ENCODE results near the gene PKNOX2. TPM values are rescaled to one million over a fixed set of nuclear protein-coding genes. Genes with fewer than 3 reads are reported as not detected.

Gene PKNOX2
- total RNA-seq, 2 donors from 2014 or later: 4.0 to 6.9 TPM

- Mint-ChIP-seq H3K27me3 (ENCODE audit: insufficient read depth) (peaks cover 30% of the 10 kb centered on the region), H3K36me3 (ENCODE audit: low read depth) (no peaks in the 10 kb centered on the region), H3K4me1 (peaks cover 9% of the 10 kb centered on the region), H3K27ac (no peak overlapping the region), H3K9me3 (peaks cover 1% of the 10 kb centered on the region), H3K4me3 (no peak overlapping the region)
- Histone ChIP-seq H3K9ac (ENCODE audit: extremely low read depth, low read length, poor library complexity, severe bottlenecking) (no peak overlapping the region), H3K36me3 (ENCODE audit: control insufficient read depth, insufficient read depth, low read length) (no peaks in the 10 kb centered on the region), H3K27me3 (ENCODE audit: control insufficient read depth, insufficient read depth, low read length, poor library complexity, severe bottlenecking) (no peaks in the 10 kb centered on the region), H3K9me3 (ENCODE audit: control insufficient read depth, low read length) (no peaks in the 10 kb centered on the region), H3K4me1 (ENCODE audit: control insufficient read depth, insufficient read depth, low read length) (no peaks in the 10 kb centered on the region), H3K4me3 (ENCODE audit: low read length) (no peak overlapping the region), H3K27ac (ENCODE audit: low read depth, low read length) (no peak overlapping the region)
- no peak for DNase-seq
- no peak for TF ChIP-seq CTCF (conservative IDR thresholded peaks at IDR 0.05)
Measured at GRCh38 chr11:125148011-125148410, 16.5 kb upstream of the PKNOX2 start.

GRCh38 chr11:125148743-125149142 is 15.8 kb upstream of the PKNOX2 start:
- H3K27me3 ChIP-seq (ENCODE audit: control insufficient read depth, insufficient read depth, low read length, poor library complexity, severe bottlenecking): no peaks in the 10 kb centered on the region
- peaks cover 27% of the 10 kb centered on the region for H3K27me3 Mint-ChIP-seq (ENCODE audit: insufficient read depth)
- H3K36me3 ChIP-seq (ENCODE audit: control insufficient read depth, insufficient read depth, low read length): no peaks in the 10 kb centered on the region

GRCh38 chr11:125153837-125154236 is 10.7 kb upstream of the PKNOX2 start:
- no peak overlapping the region for H3K4me3 ChIP-seq (ENCODE audit: low read length)
- no peaks in the 10 kb centered on the region for H3K9me3 ChIP-seq (ENCODE audit: control insufficient read depth, low read length)
- Mint-ChIP-seq H3K4me1 (no peaks in the 10 kb centered on the region), H3K4me3 (no peak overlapping the region), H3K36me3 (ENCODE audit: low read depth) (no peaks in the 10 kb centered on the region), H3K9me3 (no peaks in the 10 kb centered on the region), H3K27me3 (ENCODE audit: insufficient read depth) (peaks cover 19% of the 10 kb centered on the region), H3K27ac (no peak overlapping the region)
- H3K36me3 ChIP-seq (ENCODE audit: control insufficient read depth, insufficient read depth, low read length): no peaks in the 10 kb centered on the region
- H3K27ac ChIP-seq (ENCODE audit: low read depth, low read length): peak overlapping the region; percentile 3
- peak; percentile 23 for DNase-seq
- no peaks in the 10 kb centered on the region for H3K4me1 ChIP-seq (ENCODE audit: control insufficient read depth, insufficient read depth, low read length)
- H3K27me3 ChIP-seq (ENCODE audit: control insufficient read depth, insufficient read depth, low read length, poor library complexity, severe bottlenecking): no peaks in the 10 kb centered on the region
- H3K9ac ChIP-seq (ENCODE audit: extremely low read depth, low read length, poor library complexity, severe bottlenecking): no peak overlapping the region
- 89 to 100% methylated on average over 2 of the region's 2 CpGs for WGBS, 2 experiments (ENCODE audit: insufficient coverage in 1 of 2, insufficient read length in 1 of 2)
- no peak for TF ChIP-seq CTCF (conservative IDR thresholded peaks at IDR 0.05)

More at GRCh38 chr11:125148743-125149142, 15.8 kb upstream of the PKNOX2 start:
- Histone ChIP-seq H3K9ac (ENCODE audit: extremely low read depth, low read length, poor library complexity, severe bottlenecking) (no peak overlapping the region), H3K4me1 (ENCODE audit: control insufficient read depth, insufficient read depth, low read length) (no peaks in the 10 kb centered on the region), H3K27ac (ENCODE audit: low read depth, low read length) (no peak overlapping the region), H3K9me3 (ENCODE audit: control insufficient read depth, low read length) (no peaks in the 10 kb centered on the region), H3K4me3 (ENCODE audit: low read length) (no peak overlapping the region)
- WGBS, 2 experiments (ENCODE audit: insufficient coverage in 1 of 2, insufficient read length in 1 of 2): 90 to 97% methylated on average over 5 of the region's 5 CpGs
- Mint-ChIP-seq H3K4me3 (no peak overlapping the region), H3K36me3 (ENCODE audit: low read depth) (no peaks in the 10 kb centered on the region), H3K27ac (no peak overlapping the region), H3K9me3 (peaks cover 1% of the 10 kb centered on the region), H3K4me1 (peaks cover 9% of the 10 kb centered on the region)
- DNase-seq: peak; percentile 47
- TF ChIP-seq CTCF (conservative IDR thresholded peaks at IDR 0.05): no peak

All from endodermal cell (in vitro differentiated cells).